HT-29 (cell line): ENCODE data around the gene CARD6. TPM values are rescaled to one million over a fixed set of nuclear protein-coding genes. Genes with fewer than 3 reads are reported as not detected.
"Not testable (repeated sequence)": the region's sequence is repeated elsewhere in the genome, so short reads cannot be mapped to it uniquely, and the experiment has no call there.

ENCODE experiments used
- DNase-seq: peaks from one replicate; pipeline ENCODE4 v3.0.0-alpha.2; 2015; ENCODE audit warnings: low spot score
- total RNA-seq: library from RNA; depleted of rRNA; stranded (reverse); fragments of >200 nt; shearing (Covaris generic); gene quantifications from 2 replicates; pipeline ENCODE4 v1.2.3, GENCODE V29; 2014

Gene CARD6
- total RNA-seq, 1 experiment from 2014 or later: 1.2 TPM

- DNase-seq: peak; percentile 23
Observed at GRCh38 chr5:40828690-40829661, 12.2 kb upstream of the CARD6 start.

GRCh38 chr5:40829748-40830533, 11.2 kb upstream of the CARD6 start:
- no peak for DNase-seq

DNA sequence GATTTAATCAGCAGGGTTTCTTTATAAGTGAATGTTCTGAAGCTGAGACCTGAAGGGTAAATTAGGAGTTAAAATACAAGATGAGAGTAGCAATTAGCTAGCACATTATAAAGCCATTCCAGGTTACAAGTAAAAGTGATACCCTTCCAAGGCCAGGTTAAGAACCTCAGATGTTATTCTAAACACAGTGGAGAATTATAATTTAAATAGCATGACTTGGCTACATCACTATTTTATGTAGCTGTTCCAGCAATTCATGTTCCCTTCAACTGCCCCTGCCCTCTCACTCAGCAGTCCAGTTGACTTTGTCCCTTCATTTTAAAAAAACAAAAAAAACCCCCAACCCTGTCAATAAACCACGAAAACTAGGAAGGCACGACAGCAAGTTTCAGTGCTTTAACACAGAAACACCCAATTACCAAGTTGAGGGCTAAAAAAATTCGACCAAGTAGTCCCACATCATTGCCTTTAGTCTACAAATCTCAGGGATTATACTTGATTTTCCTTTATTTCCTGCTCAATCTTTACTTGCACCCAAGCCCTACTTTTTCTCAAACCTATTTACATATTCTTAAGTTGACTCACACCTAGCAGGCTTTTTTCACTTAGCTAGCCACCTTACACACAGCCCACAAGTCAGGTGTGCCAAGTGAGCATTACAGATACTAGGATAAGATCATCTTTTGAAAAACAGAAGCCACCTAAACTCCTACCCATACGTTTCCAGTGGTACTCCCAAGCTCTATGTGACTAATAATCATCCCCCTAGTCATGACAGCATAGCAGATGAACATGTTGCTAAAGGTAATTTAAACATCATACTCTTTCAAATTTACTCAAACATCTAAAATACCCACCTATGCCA, 9.6 kb upstream of the CARD6 start:
- no peak for DNase-seq

DNA sequence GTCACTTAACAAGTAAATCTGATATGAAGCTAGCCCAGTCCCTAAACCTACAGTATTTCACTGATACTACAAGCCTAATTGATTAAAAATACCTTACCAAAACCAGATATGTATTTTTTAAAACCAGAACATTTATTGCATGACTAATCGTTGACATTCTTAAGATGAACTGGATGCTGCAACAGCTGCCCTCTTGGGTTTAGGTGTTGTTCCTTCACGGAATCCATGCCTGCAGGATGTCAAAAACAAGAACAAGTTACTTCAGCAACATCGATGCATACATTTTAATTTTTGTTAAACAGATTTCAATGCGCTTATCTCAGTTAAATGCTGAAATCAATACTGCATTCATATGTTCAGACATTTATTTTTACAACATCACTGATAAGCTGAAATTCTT, 8.8 kb upstream of the CARD6 start:
- DNase-seq: no peak

DNA sequence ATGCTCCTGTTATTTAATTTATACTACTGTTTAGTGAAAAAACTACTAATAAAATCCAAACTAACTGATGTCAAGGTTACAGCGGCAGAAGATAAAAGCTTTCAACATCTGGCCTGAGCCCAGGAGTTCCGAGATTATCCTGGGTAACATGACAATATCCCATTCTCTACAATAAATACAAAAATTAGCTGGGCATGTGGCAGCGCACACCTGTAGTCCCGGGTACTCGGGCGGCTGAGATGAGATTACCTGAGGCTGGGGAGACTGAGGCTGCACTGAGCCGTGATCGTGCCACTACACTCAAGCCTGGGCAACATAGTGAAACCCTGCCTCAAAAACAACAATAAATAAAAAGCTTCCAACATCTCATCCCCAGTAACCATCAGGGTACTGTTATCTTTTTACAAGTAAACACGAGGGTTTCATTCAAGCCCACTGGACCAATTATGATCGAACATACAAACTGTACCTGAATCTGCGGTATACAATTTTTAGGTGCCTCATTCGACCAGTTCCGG, 7.4 kb upstream of the CARD6 start:
- no peak for DNase-seq

- DNase-seq: peak; percentile 66
Observed at GRCh38 chr5:40834391-40834848, 6.7 kb upstream of the CARD6 start.

- DNase-seq: peak; percentile 98
Observed at GRCh38 chr5:40834849-40835787, 6.0 kb upstream of the CARD6 start, which contains the start of gene RPL37. Gene RPL37, minus strand, starts transcription at chr5:40835222. Its CDS starts 37 bp downstream, at chr5:40835185.

DNA sequence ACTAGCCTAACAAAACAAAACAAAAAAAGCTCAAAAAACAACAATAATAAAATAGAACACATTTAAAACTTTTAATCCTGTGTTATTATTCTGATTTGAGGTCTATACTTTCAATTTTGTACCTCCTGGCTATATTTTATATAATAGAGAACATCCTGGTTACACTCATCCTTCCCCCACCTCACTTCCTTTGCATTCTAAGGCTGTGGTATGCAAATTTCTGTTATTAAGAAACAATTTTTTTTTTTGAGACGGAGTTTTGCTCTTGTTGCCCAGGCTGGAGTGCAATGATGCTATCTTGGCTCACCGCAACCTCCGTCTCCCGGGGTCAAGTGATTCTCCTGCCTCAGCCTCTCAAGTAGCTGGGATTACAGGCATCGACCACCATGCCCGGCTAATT, 3.1 kb upstream of the CARD6 start:
- DNase-seq: no peak

DNA sequence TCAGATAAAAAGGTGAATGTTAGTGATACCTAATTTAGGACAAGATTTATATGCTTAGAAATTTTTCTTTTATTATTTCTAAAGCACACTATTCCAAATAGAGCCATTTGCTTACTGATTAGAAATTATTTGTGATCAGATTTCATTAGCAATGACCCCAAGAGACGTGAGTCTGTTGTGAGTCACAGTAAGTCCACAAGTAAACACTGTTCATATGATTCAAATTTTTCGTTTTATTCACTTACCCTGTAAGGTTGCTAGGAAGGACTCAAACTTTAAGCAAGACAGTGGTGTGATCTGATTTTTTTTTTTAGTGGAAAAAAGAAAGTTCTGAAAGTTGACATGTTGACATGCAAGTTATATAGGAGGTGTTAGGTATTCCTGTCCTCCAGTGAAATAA, 1.2 kb downstream of the CARD6 start:
- no peak for DNase-seq

DNA sequence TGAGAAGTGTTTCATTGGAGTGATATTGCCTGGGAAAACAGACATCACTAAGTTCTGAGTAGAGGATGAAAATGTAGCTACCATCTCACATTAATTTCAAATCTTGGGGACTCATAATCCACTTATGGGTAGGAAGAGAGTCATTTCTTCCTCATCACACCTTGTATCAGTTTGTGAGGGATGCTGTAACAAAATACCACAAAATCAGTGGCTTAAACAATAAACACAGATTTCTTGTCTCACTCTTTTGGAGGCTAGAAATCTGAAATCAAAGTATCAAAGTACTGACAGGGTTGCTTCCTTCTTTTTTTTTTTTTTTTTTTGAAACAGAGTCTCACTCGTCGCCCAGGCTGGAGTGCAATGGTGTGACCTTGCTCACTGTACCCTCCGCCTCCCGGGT, 3.4 kb downstream of the CARD6 start:
- no peak for DNase-seq

- DNase-seq: no peak
Observed at GRCh38 chr5:40846371-40846770, 5.2 kb downstream of the CARD6 start.

DNA sequence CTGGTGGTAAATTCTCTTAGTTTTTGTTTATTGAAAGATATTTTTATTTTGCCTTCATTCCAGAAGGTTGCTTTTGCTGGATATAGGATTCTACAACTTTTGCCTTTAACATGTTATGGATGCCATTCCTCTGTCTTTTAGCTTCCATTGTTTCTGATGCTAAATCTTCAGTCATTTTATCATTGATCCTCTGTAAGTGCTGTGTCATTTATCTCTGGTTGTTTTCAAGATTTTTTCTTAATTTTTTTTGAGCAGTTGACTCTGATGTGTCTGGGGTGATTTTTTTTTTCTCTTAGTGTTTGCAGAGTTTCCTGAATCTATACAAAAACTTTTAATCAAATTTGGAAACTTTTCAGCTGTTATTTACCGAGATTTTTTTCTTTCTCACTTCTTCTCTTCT, 6.4 kb downstream of the CARD6 start:
- DNase-seq: no peak

GRCh38 chr5:40853632-40854192, 12.5 kb downstream of the CARD6 start:
- DNase-seq: no peak

DNA sequence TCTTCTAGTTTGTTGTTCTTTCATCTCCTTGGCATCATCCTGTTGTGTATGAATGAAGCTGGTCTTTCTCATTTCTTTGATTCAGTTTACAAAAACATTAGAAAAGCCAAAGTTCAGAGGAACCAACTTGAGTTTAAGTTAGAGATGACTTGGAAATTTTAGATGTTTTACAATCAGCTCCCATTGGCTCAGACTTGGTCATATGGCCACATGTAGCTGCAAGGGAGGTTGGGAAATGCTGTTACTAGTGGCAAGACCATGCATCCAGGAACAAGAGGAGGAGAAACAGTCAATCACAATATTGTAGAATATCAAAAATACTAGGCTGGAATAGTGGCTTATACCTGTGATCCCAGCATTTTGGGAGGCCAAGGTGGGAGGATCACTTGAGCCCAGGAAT, 19.5 kb downstream of the CARD6 start:
- DNase-seq: no peak

- not testable (repeated sequence) for DNase-seq
Observed at GRCh38 chr5:40865004-40865403, 23.8 kb downstream of the CARD6 start.

DNA sequence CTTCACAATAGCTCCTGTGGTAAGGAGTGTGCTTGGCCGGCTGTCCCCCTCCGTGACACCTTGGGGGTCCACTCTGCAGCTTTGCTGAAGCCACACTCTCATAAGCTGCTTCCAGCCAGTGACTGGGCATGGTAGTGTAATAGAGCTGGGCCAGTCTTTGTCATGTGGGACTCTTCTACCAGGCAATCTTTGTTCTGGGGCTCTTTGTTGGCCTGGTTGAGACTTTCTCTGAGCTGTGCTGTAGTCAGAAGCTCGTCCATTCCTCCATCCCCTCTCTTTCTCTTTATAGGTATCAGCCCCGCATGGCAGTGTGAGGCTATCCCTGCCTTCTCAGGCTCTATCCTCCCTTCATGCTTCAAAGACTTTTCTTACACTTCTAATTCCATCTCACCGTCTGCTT, 25.7 kb downstream of the CARD6 start:
- DNase-seq: no peak

DNA sequence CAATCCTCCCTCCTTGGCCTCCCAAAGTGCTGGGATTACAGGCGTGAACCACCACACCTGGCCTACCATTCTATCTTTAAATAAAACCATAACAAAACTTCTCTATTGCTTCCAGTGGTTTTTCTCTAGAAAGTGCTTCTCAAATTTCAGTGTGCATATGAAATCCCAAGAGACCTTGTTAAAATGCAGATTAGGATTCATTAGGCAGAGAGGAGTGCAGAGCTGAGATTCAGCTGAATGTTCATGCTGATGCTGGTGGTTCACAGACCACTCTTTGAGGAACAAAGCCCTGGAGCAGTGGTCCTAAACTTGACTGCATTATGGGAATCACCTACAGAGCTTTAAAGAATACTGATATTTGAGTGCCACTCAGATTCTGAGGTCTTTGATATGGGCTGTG, 28.2 kb downstream of the CARD6 start:
- DNase-seq: no peak

- DNase-seq: no peak
Observed at GRCh38 chr5:40871177-40871576, 30.0 kb downstream of the CARD6 start.

DNA sequence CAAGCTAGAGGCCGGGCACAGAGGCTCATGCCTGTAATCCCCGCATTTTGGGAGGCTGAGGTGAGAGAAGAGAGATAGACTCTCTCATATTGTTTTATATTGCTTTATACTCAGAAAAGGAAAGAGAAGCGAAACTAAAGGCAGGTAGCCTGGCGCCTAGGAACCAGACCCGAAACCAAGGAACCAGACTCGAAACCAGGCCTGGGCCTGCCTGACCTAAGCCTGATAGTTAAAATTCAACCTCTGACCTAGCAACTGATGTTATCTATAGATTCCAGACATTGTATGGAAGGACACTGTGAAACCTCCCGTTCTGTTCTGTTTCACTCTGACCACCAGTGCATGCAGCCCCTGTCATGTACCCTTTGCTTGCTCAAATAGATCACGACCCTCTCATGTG, 31.1 kb downstream of the CARD6 start:
- not testable (repeated sequence) for DNase-seq
